Astrocyte (in vitro differentiated cells and primary cell): Measurements from ENCODE around the gene NPTX1. TPM values are rescaled to one million over a fixed set of nuclear protein-coding genes. Genes with fewer than 3 reads are reported as not detected.

Source experiments
- DNase-seq: peaks from one replicate; pipeline ENCODE4 v3.0.0-alpha.2; 2010; ENCODE audit warnings: low read depth
- FAIRE-seq: peaks from 2 replicates; lab custom pipeline; 2011; peaks lifted over from hg19 to GRCh38; lab: Jason Lieb, UNC
- H2AFZ ChIP-seq: 2 replicates; pipeline ENCODE4 v1.6.0; 2012; ENCODE audit warnings: low read depth, low read length, inconsistent platforms
- H3K27ac ChIP-seq: 2 replicates; pipeline ENCODE4 v1.5.1; 2011; ENCODE audit warnings: low read depth, low read length, inconsistent platforms
- H3K27me3 ChIP-seq: 2 replicates; pipeline ENCODE4 v1.6.0; 2011; ENCODE audit warnings: low read length, inconsistent platforms; ENCODE audit not compliant: insufficient read depth
- H3K36me3 ChIP-seq: 2 replicates; pipeline ENCODE4 v1.5.1; 2011; ENCODE audit warnings: low read length, inconsistent platforms; ENCODE audit not compliant: insufficient read depth
- H3K4me1 ChIP-seq: 2 replicates; pipeline ENCODE4 v1.5.1; 2011; ENCODE audit warnings: low read length, inconsistent platforms; ENCODE audit not compliant: insufficient read depth
- H3K4me2 ChIP-seq: 2 replicates; pipeline ENCODE4 v1.6.0; 2012; ENCODE audit warnings: low read length, inconsistent platforms
- H3K4me3 ChIP-seq: 2 replicates; pipeline ENCODE4 v1.5.1; 2011; ENCODE audit warnings: low read depth, mild to moderate bottlenecking, low read length, inconsistent platforms; ENCODE audit not compliant: insufficient read depth
- H3K79me2 ChIP-seq: 2 replicates; pipeline ENCODE4 v1.6.0; 2012; ENCODE audit warnings: mild to moderate bottlenecking, low read length, inconsistent platforms; ENCODE audit not compliant: insufficient read depth
- H3K9ac ChIP-seq: 2 replicates; pipeline ENCODE4 v1.6.0; 2012; ENCODE audit warnings: mild to moderate bottlenecking, low read length, inconsistent platforms
- H3K9me3 ChIP-seq: 2 replicates; pipeline ENCODE4 v1.5.1; 2012; ENCODE audit warnings: low read depth, mild to moderate bottlenecking, low read length, inconsistent platforms; ENCODE audit not compliant: insufficient read depth
- H4K20me1 ChIP-seq: 2 replicates; pipeline ENCODE4 v1.6.0; 2012; ENCODE audit warnings: low read length, inconsistent platforms; ENCODE audit not compliant: insufficient read depth
- H3K27ac Mint-ChIP-seq: one replicate; pipeline ENCODE4 v1.8.0; 2021; ENCODE audit warnings: mild to moderate bottlenecking, mixed read lengths; ENCODE audit not compliant: unreplicated experiment
- H3K27me3 Mint-ChIP-seq: one replicate; pipeline ENCODE4 v1.8.0; 2021; ENCODE audit warnings: low read depth, mixed read lengths; ENCODE audit not compliant: unreplicated experiment
- H3K36me3 Mint-ChIP-seq: one replicate; pipeline ENCODE4 v1.8.0; 2021; ENCODE audit warnings: low read depth, mixed read lengths; ENCODE audit not compliant: unreplicated experiment
- H3K4me1 Mint-ChIP-seq: one replicate; pipeline ENCODE4 v1.8.0; 2021; ENCODE audit warnings: low read depth, mixed read lengths; ENCODE audit not compliant: unreplicated experiment
- H3K4me3 Mint-ChIP-seq: one replicate; pipeline ENCODE4 v1.8.0; 2021; ENCODE audit warnings: mild to moderate bottlenecking, moderate library complexity, mixed read lengths; ENCODE audit not compliant: unreplicated experiment
- H3K9me3 Mint-ChIP-seq: one replicate; pipeline ENCODE4 v1.8.0; 2021; ENCODE audit warnings: mild to moderate bottlenecking, mixed read lengths; ENCODE audit not compliant: unreplicated experiment
- CTCF ChIP-seq: IDR thresholded peaks from 2 replicates; pipeline ENCODE4 v1.5.1; 2011; ENCODE audit warnings: low read depth, mild to moderate bottlenecking, inconsistent platforms, low read length, moderate library complexity; ENCODE audit not compliant: insufficient read depth
- EZH2 ChIP-seq: IDR thresholded peaks from 2 replicates; pipeline ENCODE4 v1.6.1; 2012; ENCODE audit warnings: mild to moderate bottlenecking, low read length, inconsistent platforms; ENCODE audit not compliant: insufficient read depth
- total RNA-seq: library from RNA; stranded (reverse); gene quantifications from 2 replicates; pipeline ENCODE4 v1.2.1, GENCODE V29; 2021

Gene NPTX1
- total RNA-seq, 1 donor from 2014 or later = 0.43 TPM

GRCh38 chr17:80428796-80429195 lies 47.6 kb downstream of the NPTX1 start:
- peaks cover 2% of the 10 kb centered on the region for H3K36me3 Mint-ChIP-seq
- Histone ChIP-seq H3K9ac (no peak overlapping the region), H3K36me3 (no peaks in the 10 kb centered on the region), H3K27me3 (no peaks in the 10 kb centered on the region), H2AFZ (no peak overlapping the region), H3K79me2 (no peaks in the 10 kb centered on the region), H3K4me2 (no peak overlapping the region), H3K9me3 (no peaks in the 10 kb centered on the region), H4K20me1 (no peaks in the 10 kb centered on the region), H3K27ac (no peak overlapping the region), H3K4me3 (no peak overlapping the region), H3K4me1 (no peaks in the 10 kb centered on the region)
- peaks cover 6% of the 10 kb centered on the region for H3K27me3 Mint-ChIP-seq
- DNase-seq (no peak), FAIRE-seq (no peak)
- H3K27ac Mint-ChIP-seq = no peak overlapping the region
- no peaks in the 10 kb centered on the region for H3K9me3 Mint-ChIP-seq
- TF ChIP-seq CTCF = no peak
- no peak for TF ChIP-seq EZH2
- H3K4me1 Mint-ChIP-seq = no peaks in the 10 kb centered on the region
- H3K4me3 Mint-ChIP-seq = no peak overlapping the region

GRCh38 chr17:80428363-80428762 lies 48.0 kb downstream of the NPTX1 start:
- Histone ChIP-seq H3K27ac (no peak overlapping the region), H3K4me3 (no peak overlapping the region), H3K36me3 (no peaks in the 10 kb centered on the region), H3K9ac (no peak overlapping the region), H3K27me3 (no peaks in the 10 kb centered on the region), H2AFZ (no peak overlapping the region), H3K4me2 (no peak overlapping the region), H3K9me3 (no peaks in the 10 kb centered on the region), H3K79me2 (no peaks in the 10 kb centered on the region), H3K4me1 (no peaks in the 10 kb centered on the region), H4K20me1 (no peaks in the 10 kb centered on the region)
- peaks cover 6% of the 10 kb centered on the region for H3K27me3 Mint-ChIP-seq
- no peaks in the 10 kb centered on the region for H3K4me1 Mint-ChIP-seq
- TF ChIP-seq CTCF = no peak
- TF ChIP-seq EZH2 = no peak
- FAIRE-seq (no peak), DNase-seq (no peak)
- no peaks in the 10 kb centered on the region for H3K9me3 Mint-ChIP-seq
- H3K4me3 Mint-ChIP-seq = no peak overlapping the region
- peaks cover 2% of the 10 kb centered on the region for H3K36me3 Mint-ChIP-seq
- no peak overlapping the region for H3K27ac Mint-ChIP-seq

GRCh38 chr17:80427366-80428282 lies 48.8 kb downstream of the NPTX1 start:
- DNase-seq (no peak), FAIRE-seq (no peak)
- Mint-ChIP-seq H3K4me3 (no peak overlapping the region), H3K27me3 (peaks cover 6% of the 10 kb centered on the region), H3K27ac (no peak overlapping the region), H3K36me3 (peaks cover 2% of the 10 kb centered on the region), H3K4me1 (no peaks in the 10 kb centered on the region), H3K9me3 (no peaks in the 10 kb centered on the region)
- Histone ChIP-seq H3K9ac (no peak overlapping the region), H3K27me3 (no peaks in the 10 kb centered on the region), H3K36me3 (no peaks in the 10 kb centered on the region), H3K4me1 (no peaks in the 10 kb centered on the region), H3K4me3 (no peak overlapping the region), H3K9me3 (no peaks in the 10 kb centered on the region), H4K20me1 (no peaks in the 10 kb centered on the region), H2AFZ (no peak overlapping the region), H3K27ac (no peak overlapping the region), H3K4me2 (no peak overlapping the region), H3K79me2 (no peaks in the 10 kb centered on the region)
- TF ChIP-seq CTCF (no peak), EZH2 (no peak)
